Natural killer cell (primary cell): ENCODE results near the gene UTP15. TPM values are rescaled to one million over a fixed set of nuclear protein-coding genes. Genes with fewer than 3 reads are reported as not detected.
A peak's percentile ranks its signal among the peaks of the same experiment; 100 is the strongest.

Experiments
- ATAC-seq, 3 donors: fragments of 150-1000 bp in 2 of 3; fragments of 200-7000 bp in 1 of 3; cut with Tn5 transposase; 1 replicate in 1 of 3; 2 replicates in 2 of 3; pipeline ENCODE4 v1.10.0; 2021; ENCODE audit warnings: mild to moderate bottlenecking in 2 of 3, moderate library complexity in 2 of 3
- DNase-seq, 2 donors: peaks; one replicate each; pipeline versions ENCODE4 v3.0.0 to v3.0.0-alpha.2; 2013 to 2021; ENCODE audit warnings: mixed read lengths in 1 of 2
- H3K27ac ChIP-seq: one replicate; pipeline ENCODE4 v1.5.1; 2013; ENCODE audit warnings: mild to moderate bottlenecking, low read length
- H3K27me3 ChIP-seq: one replicate; pipeline ENCODE4 v1.6.1; 2013; ENCODE audit warnings: low read length; ENCODE audit not compliant: control insufficient read depth, insufficient read depth
- H3K36me3 ChIP-seq: one replicate; pipeline ENCODE4 v1.6.1; 2013; ENCODE audit warnings: low read length; ENCODE audit not compliant: control insufficient read depth, insufficient read depth
- H3K4me1 ChIP-seq: one replicate; pipeline ENCODE4 v1.6.1; 2013; ENCODE audit warnings: low read length; ENCODE audit not compliant: control insufficient read depth, insufficient read depth
- H3K4me3 ChIP-seq: one replicate; pipeline ENCODE4 v1.5.1; 2013; ENCODE audit warnings: low read length
- H3K9me3 ChIP-seq: one replicate; pipeline ENCODE4 v1.6.1; 2013; ENCODE audit warnings: low read length; ENCODE audit not compliant: control insufficient read depth, insufficient read depth
- H3K27ac Mint-ChIP-seq, 2 donors: one replicate each; pipeline ENCODE4 v1.8.0; 2022; ENCODE audit warnings: mild to moderate bottlenecking in 2 of 2, mixed read lengths in 2 of 2, moderate library complexity in 1 of 2
- H3K27me3 Mint-ChIP-seq, 2 donors: one replicate each; pipeline ENCODE4 v1.8.0; 2022; ENCODE audit warnings: low read depth in 2 of 2, mixed read lengths in 2 of 2
- H3K36me3 Mint-ChIP-seq: one replicate; pipeline ENCODE4 v1.8.0; 2022; ENCODE audit warnings: mixed read lengths
- H3K4me1 Mint-ChIP-seq, 2 donors: one replicate each; pipeline ENCODE4 v1.8.0; 2022; ENCODE audit warnings: mixed read lengths in 2 of 2
- H3K4me3 Mint-ChIP-seq: one replicate; pipeline ENCODE4 v1.8.0; 2022; ENCODE audit warnings: mild to moderate bottlenecking, moderate library complexity, mixed read lengths
- H3K9me3 Mint-ChIP-seq, 2 donors: one replicate each; pipeline ENCODE4 v1.8.0; 2022; ENCODE audit warnings: mixed read lengths in 2 of 2
- CTCF ChIP-seq: fragments of 200-600 bp; IDR thresholded peaks from one replicate; pipeline ENCODE4 v1.8.0; 2022; ENCODE audit warnings: antibody characterized with exemption
- WGBS: methylation state at CpG from one replicate; pipeline ENCODE4 v1.1.7; 2013; ENCODE audit warnings: missing lambda C conversion rate; ENCODE audit not compliant: insufficient coverage; 5-methylcytosine and 5-hydroxymethylcytosine counted together
- intact Hi-C: fragments of 100-400 bp; cut with micrococcal nuclease; formaldehyde crosslinking; loops from one replicate; pipeline ENCODE4 v1.14.2; 2022
- total RNA-seq, 4 donors: library from RNA; stranded (reverse); fragments of 120-200 nt in 1 of 4; gene quantifications; one replicate each; pipeline versions ENCODE4 v1.2.3 to v1.2.4, GENCODE V29; 2013 to 2022

UTP15 gene
- total RNA-seq, 3 donors from 2014 or later (not counting 1 experiment from before 2014, with no cell fraction given), result 33.0 to 46.5 (median 40.9) TPM

GRCh38 chr5:73625944-73626811, 60.6 kb downstream of the UTP15 start, which contains the start of gene ARHGEF28:
ARHGEF28 (plus strand) TSS chr5:73626196; CDS start chr5:73684852, 58,656 bp downstream.
- peaks cover 11% of the 10 kb centered on the region for H3K4me1 ChIP-seq
- peak within 1 kb of the TSS; percentile 84 for H3K4me3 Mint-ChIP-seq
- H3K27me3 Mint-ChIP-seq, result peaks cover 23 to 31% of the 10 kb centered on the region in 2 donors
- whole genome bisulfite sequencing, result 3% methylated on average over 92 of the region's 92 CpGs
- H3K36me3 Mint-ChIP-seq, result no peaks in the 10 kb centered on the region
- peaks cover 18% of the 10 kb centered on the region for H3K27me3 ChIP-seq
- intact Hi-C loops, result loop anchor here (10.0 kb wide), 1 partner anchor 69 kb away; no protein-coding TSS in a partner anchor
- TF ChIP-seq CTCF, result no peak
- H3K4me3 ChIP-seq, result peak within 1 kb of the TSS; percentile 34
- peak; percentile 88 to 95 (median 93) for ATAC-seq
- H3K27ac ChIP-seq, result no peak within 1 kb of the TSS
- no peaks in the 10 kb centered on the region for H3K9me3 Mint-ChIP-seq
- no peaks in the 10 kb centered on the region for H3K36me3 ChIP-seq
- no peaks in the 10 kb centered on the region for H3K9me3 ChIP-seq
- peaks cover 0 to 4% of the 10 kb centered on the region in 2 donors for H3K4me1 Mint-ChIP-seq
- no peak within 1 kb of the TSS for H3K27ac Mint-ChIP-seq
- peak; percentile 48 to 63 for DNase-seq

GRCh38 chr5:73626814-73627313, 61.3 kb downstream of the UTP15 start:
- no peaks in the 10 kb centered on the region for H3K9me3 ChIP-seq
- Mint-ChIP-seq H3K9me3 (no peaks in the 10 kb centered on the region), H3K27me3 (peaks cover 23 to 29% of the 10 kb centered on the region in 2 donors), H3K27ac (no peak overlapping the region), H3K4me3 (peak overlapping the region; percentile 76), H3K36me3 (no peaks in the 10 kb centered on the region), H3K4me1 (peaks cover 0 to 4% of the 10 kb centered on the region in 2 donors)
- intact Hi-C loops, result loop anchor here (10.0 kb wide), 1 partner anchor 68 kb away; no protein-coding TSS in a partner anchor
- TF ChIP-seq CTCF, result no peak
- peaks cover 11% of the 10 kb centered on the region for H3K4me1 ChIP-seq
- WGBS, result 86% methylated on average over 14 of the region's 14 CpGs
- DNase-seq, result no peak
- H3K36me3 ChIP-seq, result no peaks in the 10 kb centered on the region
- H3K27me3 ChIP-seq, result peaks cover 18% of the 10 kb centered on the region
- no peak overlapping the region for H3K4me3 ChIP-seq
- ATAC-seq, result no peak
- no peak overlapping the region for H3K27ac ChIP-seq

- Mint-ChIP-seq H3K27ac (no peak overlapping the region), H3K4me3 (no peak overlapping the region), H3K4me1 (peaks cover 0 to 4% of the 10 kb centered on the region in 2 donors), H3K9me3 (no peaks in the 10 kb centered on the region), H3K36me3 (no peaks in the 10 kb centered on the region), H3K27me3 (peaks cover 13 to 16% of the 10 kb centered on the region in 2 donors)
- Histone ChIP-seq H3K27me3 (peaks cover 11% of the 10 kb centered on the region), H3K4me1 (peaks cover 11% of the 10 kb centered on the region), H3K36me3 (no peaks in the 10 kb centered on the region), H3K9me3 (no peaks in the 10 kb centered on the region), H3K27ac (no peak overlapping the region), H3K4me3 (no peak overlapping the region)
- DNase-seq, result no peak
- no peak for ATAC-seq
- intact Hi-C loops, result loop anchor here (10.0 kb wide), 1 partner anchor 65 kb away; no protein-coding TSS in a partner anchor
- TF ChIP-seq CTCF, result no peak
These were observed 63.9 kb downstream of the UTP15 start for GRCh38 chr5:73629456-73629855.
